Uterus (tissue), 2 donors: ENCODE results near the gene NPIPB12.
"Not testable (repeated sequence)": the region's sequence is repeated elsewhere in the genome, so short reads cannot be mapped to it uniquely, and the experiment has no call there.

Experiments used
- CTCF ChIP-seq, 4 experiments: fragments of 200-600 bp in 2 of 4; fragments of 450-650 bp in 2 of 4; sonication (generic) in 2 of 4; IDR thresholded peaks; one replicate each; pipeline ENCODE4 v1.5.1; 2016 to 2019; ENCODE audit warnings: antibody characterized with exemption in 4 of 4, mild to moderate bottlenecking in 2 of 4, moderate library complexity in 1 of 4
- POLR2A ChIP-seq, 2 donors: fragments of 450-650 bp; IDR thresholded peaks; one replicate each; pipeline ENCODE4 v1.6.1; 2016; ENCODE audit warnings: antibody characterized with exemption in 2 of 2, mild to moderate bottlenecking in 1 of 2, moderate library complexity in 1 of 2

- TF ChIP-seq POLR2A, CTCF (IDR thresholded peaks at IDR 0.05): not testable (repeated sequence)
Observed at GRCh38 chr16:29467654-29468366, 38.4 kb downstream of the NPIPB12 start.
